Activated CD4-positive, alpha-beta T cell treated with anti-CD3 and anti-CD28 coated beads, Interleukin-2, amount 50 U/mL, for 16 hours (primary cell): Measurements from ENCODE around the gene COL18A1.
"Not testable (repeated sequence)": the region's sequence is repeated elsewhere in the genome, so short reads cannot be mapped to it uniquely, and the experiment has no call there.

ENCODE experiments used
- DNase-seq: peaks from one replicate; pipeline ENCODE4 v3.0.0-alpha.2; 2020

COL18A1 gene

GRCh38 chr21:45496968-45497845 is 92.2 kb downstream of the COL18A1 start:
- DNase-seq = no peak

- no peak for DNase-seq
Observed at GRCh38 chr21:45497846-45498645, 93.1 kb downstream of the COL18A1 start.

GRCh38 chr21:45498646-45499000 is 93.7 kb downstream of the COL18A1 start:
- DNase-seq = no peak

GRCh38 chr21:45499201-45499750 is 94.3 kb downstream of the COL18A1 start:
- DNase-seq = no peak

- DNase-seq = no peak
Observed at GRCh38 chr21:45499970-45500577, 95.1 kb downstream of the COL18A1 start.

GRCh38 chr21:45501081-45502005 is 96.4 kb downstream of the COL18A1 start:
- not testable (repeated sequence) for DNase-seq

- no peak for DNase-seq
Observed at GRCh38 chr21:45502006-45502345, 97.0 kb downstream of the COL18A1 start.

- no peak for DNase-seq
Observed at GRCh38 chr21:45502600-45502999, 97.6 kb downstream of the COL18A1 start.

- not testable (repeated sequence) for DNase-seq
Observed at GRCh38 chr21:45503226-45503625, 98.3 kb downstream of the COL18A1 start.

- no peak for DNase-seq
Observed at GRCh38 chr21:45504021-45504515, 99.1 kb downstream of the COL18A1 start.

- DNase-seq = no peak
Observed at GRCh38 chr21:45504516-45505415, 99.8 kb downstream of the COL18A1 start.

GRCh38 chr21:45505416-45506021 is 100.6 kb downstream of the COL18A1 start:
- no peak for DNase-seq

GRCh38 chr21:45506241-45506817 is 101.4 kb downstream of the COL18A1 start:
- no peak for DNase-seq

- DNase-seq = no peak
Observed at GRCh38 chr21:45506836-45507522, 102.0 kb downstream of the COL18A1 start.

GRCh38 chr21:45507523-45507875 is 102.5 kb downstream of the COL18A1 start:
- DNase-seq = no peak

GRCh38 chr21:45507888-45508508 is 103.0 kb downstream of the COL18A1 start:
- DNase-seq = no peak

GRCh38 chr21:45508607-45509565 is 103.9 kb downstream of the COL18A1 start:
- DNase-seq = no peak
